GM21723 (cell line): ENCODE results near the gene MEGF6.

Source experiments
- ATAC-seq: cut with Tn5 transposase; IDR thresholded peaks from one replicate; pipeline ENCODE4 v1.9.1; 2021; ENCODE audit warnings: mild to moderate bottlenecking, moderate library complexity; ENCODE audit not compliant: unreplicated experiment

Gene MEGF6

GRCh38 chr1:3450983-3451382 lies 160.3 kb downstream of the MEGF6 start:
- no peak for ATAC-seq

- ATAC-seq, result no peak
Observed at GRCh38 chr1:3450202-3450863, 161.0 kb downstream of the MEGF6 start.

DNA sequence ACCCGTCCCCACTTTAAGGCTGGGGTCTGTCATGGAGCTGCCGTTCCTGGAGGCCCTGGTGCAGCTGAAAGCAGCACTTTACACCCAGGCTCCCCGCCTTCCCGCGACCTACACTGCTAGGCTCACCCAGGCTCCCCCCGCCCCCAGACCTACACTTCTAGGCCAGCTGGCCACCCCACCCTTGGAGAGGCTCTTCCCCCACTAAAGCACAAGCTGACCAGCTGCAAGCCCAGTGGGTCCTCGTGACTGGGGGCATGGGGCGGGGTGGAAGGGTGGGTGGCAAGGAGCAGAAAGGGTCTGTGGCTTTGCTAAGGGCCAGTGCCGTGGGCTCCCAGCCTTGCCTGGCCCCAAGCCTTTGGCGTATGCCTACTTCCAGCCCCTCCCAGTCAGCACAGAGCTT lies 166.6 kb downstream of the MEGF6 start:
- ATAC-seq, result no peak

- no peak for ATAC-seq
Observed at GRCh38 chr1:3444298-3444697, 167.0 kb downstream of the MEGF6 start.

DNA sequence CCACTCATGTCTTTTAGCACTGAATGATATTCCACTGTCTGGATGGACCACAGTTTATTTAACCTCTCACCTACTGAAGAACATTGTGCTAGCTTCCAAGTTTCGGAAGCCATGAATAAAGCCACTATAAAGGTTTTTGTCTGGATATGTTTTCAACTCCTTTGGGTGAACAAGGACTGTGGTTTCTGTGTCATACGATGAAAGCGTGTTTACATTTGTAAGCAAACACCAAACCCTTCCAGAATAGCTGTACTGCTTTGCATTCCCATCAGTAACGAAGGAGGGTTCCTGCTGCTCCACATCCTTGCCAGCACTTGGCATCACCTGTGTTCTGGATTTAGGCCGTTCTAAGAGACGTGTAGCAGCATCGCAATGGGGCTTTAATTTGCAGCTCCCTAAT lies 167.5 kb downstream of the MEGF6 start:
- no peak for ATAC-seq

DNA sequence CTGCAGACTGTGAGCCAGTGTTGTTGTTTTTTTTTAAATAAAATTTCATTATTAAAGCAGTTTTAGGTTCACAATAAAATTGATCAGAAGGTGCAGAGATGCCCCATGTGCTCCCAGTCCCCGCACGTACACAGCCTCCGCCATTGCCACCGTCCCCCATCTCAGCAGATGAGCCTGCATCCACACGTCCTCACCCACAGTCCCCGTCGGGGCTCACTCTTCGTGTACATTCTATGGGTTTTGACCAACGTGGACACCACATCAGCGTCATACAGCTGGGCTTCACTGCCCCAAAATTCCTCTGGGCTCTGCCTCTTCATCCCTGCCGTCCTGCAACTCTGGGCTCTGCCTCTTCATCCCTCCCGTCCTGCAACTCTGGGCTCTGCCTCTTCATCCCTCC lies 168.4 kb downstream of the MEGF6 start:
- ATAC-seq, result no peak

DNA sequence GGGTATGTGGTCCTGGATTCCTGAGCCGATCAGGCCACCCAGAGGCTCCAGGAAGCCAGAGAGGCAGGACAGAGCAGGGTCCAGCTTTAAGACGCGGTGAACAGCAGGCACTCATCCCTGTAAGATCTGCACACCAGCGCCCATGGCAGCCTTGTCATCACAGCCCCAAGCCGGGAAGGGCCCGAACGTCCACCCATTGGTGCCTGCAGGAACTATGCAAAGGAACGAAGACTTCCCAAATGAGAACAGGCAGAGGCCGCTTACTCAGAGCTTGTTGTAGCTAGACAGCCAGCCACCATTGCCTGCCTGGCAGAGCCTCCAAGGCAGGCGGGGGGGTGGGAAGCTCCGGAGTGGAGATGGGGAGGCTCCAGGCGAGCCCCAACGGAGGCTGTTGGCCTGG lies 169.0 kb downstream of the MEGF6 start:
- no peak for ATAC-seq

GRCh38 chr1:3441880-3442279 lies 169.4 kb downstream of the MEGF6 start:
- no peak for ATAC-seq

DNA sequence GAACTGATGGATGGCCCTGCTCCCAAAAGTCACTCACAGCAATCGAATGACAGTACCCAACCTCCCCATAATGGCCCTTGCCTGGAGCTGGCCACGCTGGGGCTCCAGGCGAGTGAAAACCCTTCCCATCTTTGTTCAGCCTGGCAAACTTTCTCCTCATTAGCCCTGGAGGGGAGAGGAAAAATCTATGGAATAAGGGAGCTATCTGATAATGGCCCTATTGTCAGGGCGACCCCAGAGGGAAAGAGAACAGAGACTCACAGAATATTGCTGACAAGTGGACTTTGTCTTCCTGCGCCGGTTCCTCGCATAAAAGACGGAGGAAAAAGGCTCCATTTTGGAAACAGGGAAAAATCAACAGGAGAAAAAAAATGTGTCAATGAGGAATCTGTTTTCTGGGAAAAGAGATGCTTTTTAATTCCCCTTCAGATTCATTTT lies 169.9 kb downstream of the MEGF6 start:
- no peak for ATAC-seq

DNA sequence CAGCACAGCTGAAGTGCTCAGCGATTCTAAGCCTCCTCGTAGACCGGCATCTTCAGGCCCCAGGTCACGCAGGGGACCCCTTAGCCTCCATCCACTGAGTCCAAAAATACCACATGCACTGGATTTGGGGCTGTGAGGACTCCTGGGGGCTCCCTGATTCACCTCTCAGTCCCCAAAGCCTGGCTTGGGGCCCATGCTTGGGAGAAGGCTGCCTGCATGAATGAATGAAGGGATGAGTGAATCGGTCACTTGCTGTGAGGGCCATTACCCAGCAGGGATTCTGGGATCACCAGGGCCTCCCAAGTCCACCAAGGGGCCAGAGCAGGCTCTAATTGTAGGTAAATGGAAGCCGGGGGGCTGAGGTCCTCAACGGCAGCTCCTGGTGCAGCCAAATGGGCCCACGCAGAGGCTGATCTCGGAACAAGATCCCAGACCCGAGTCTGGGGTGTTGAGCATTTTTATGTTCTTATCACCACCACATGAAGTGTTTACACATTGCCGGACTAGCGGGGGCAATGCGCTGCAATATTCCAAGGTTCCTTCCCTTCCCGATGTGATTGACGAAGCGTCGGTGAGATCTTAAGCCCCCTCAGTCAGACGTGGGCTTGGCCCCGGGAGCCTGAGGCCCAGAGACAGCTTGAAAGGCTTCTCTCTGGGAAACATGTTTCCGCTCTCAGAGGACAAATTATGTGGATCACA lies 170.4 kb downstream of the MEGF6 start:
- no peak for ATAC-seq

DNA sequence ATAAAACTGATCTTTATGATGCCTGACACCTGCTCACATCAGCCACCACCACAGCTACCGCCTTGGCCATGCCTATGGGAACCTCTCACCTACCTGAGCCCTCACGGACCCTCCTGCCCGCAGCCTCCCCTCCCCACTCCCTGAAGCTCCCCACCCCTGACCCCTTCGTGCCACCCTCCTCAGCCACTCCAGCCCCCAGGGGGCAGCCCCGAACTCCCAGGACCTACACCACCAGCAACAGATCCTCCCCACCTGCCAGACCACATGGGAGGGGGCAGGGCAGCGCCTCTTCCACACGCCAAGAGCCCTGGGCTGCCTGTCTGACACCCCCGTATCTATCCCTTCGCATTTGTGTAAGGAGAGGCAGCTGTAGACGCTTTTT lies 171.0 kb downstream of the MEGF6 start:
- no peak for ATAC-seq
